Astrocyte of the cerebellum (primary cell): ENCODE measurements around the gene SMG7.

Experiments
- DNase-seq: peaks from one replicate; pipeline ENCODE4 v3.0.0-alpha.2; 2011; ENCODE audit warnings: low read depth
- H3K4me3 ChIP-seq: 2 replicates; pipeline ENCODE4 v1.5.1; 2011; ENCODE audit warnings: mild to moderate bottlenecking, low read depth, low read length, moderate library complexity
- CTCF ChIP-seq: IDR thresholded peaks from 2 replicates; pipeline ENCODE4 v1.5.1; 2012; ENCODE audit warnings: low read length, low read depth, moderate library complexity, mild to moderate bottlenecking; ENCODE audit errors: missing control alignments
- in situ Hi-C: cut with HindIII; loops from 2 replicates; pipeline ENCODE4 v1.10.0; 2017; ENCODE audit warnings: low sequenced_read_pairs

Gene SMG7

GRCh38 chr1:183600634-183601033, 128.3 kb downstream of the SMG7 start:
- no peak for TF ChIP-seq CTCF
- in situ Hi-C loops = loop anchor here (5.0 kb wide), 1 partner anchor 63 kb away; no protein-coding TSS in a partner anchor
- no peak overlapping the region for H3K4me3 ChIP-seq
- no peak for DNase-seq

GRCh38 chr1:183602510-183602909, 130.2 kb downstream of the SMG7 start:
- in situ Hi-C loops = loop anchor here (5.0 kb wide), 1 partner anchor 65 kb away; no protein-coding TSS in a partner anchor
- TF ChIP-seq CTCF = no peak
- no peak overlapping the region for H3K4me3 ChIP-seq
- DNase-seq = no peak
